ENCODE results near the gene CSRNP2. TPM values are rescaled to one million over a fixed set of nuclear protein-coding genes. Genes with fewer than 3 reads are reported as not detected.
A peak's percentile ranks its signal among the peaks of the same experiment; 100 is the strongest.

The CSRNP2 gene
- total and polyA plus RNA-seq, 2 of the 13 experiments (the other 11 are each of a cell fraction or from before 2014, with no cell fraction given): 4.8 to 7.3 TPM

DNA sequence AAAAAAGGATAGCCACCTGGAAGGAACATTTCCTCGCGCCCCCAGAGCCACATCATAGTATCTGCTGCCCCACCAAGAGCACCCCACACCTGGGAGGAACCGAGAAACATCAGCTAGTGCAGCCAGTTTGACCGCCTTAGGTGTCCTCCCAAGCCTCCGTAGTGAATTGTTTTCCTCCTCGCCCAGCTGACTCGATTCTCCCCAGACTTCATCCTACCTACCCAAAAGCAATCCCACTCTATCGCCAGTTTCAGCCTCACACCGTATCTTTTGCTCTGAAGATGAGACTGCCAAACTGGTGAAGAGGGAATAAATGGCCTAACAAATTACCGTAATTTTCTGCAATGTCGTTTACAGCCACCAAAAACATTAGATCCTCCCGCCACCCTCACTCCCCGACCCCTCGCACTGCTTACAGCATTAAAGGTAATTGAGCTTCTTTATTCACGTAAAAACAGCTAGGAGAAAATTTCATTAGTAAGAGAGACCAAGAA, 56.0 kb downstream of the CSRNP2 start:
- ChIA-PET POLR2A (interaction anchor here (0.6 to 4.4 kb wide), 9 partner anchors 10 to 263 kb away, joined by 3 to 24 read pairs (median 12); partner anchors contain the start of genes ATF1, CSRNP2 and DAZAP2), CTCF (ENCODE audit: low intra/inter-chr PET ratio, low total read pairs) (interaction anchor here (1.4 kb wide), 1 partner anchor 202 kb away, joined by 4 read pairs; no protein-coding TSS in a partner anchor)
- H3K79me2 ChIP-seq (ENCODE audit: insufficient read depth, low read length): peaks cover 29% of the 10 kb centered on the region
- peaks cover 60% of the 10 kb centered on the region for H3K4me1 ChIP-seq (ENCODE audit: insufficient read depth, low read length)
- H3K9ac ChIP-seq (ENCODE audit: insufficient read depth, low read depth, low read length): peak overlapping the region; percentile 48
- in situ Hi-C loops (cut with HindIII; ENCODE audit: extremely low pct_ligation_motif_present, low pct_unique_long_range_greater_than_20kb) (loop anchor here (10.0 kb wide), 1 partner anchor 203 kb away; no protein-coding TSS in a partner anchor), intact Hi-C loops (cut with micrococcal nuclease; ENCODE audit: unreplicated experiment) (loop anchor here (2.0 to 10.0 kb wide), 2 partner anchors 47 to 1903 kb away; no protein-coding TSS in a partner anchor)
- DNase-seq (ENCODE audit: low spot score) (no peak), FAIRE-seq (no peak), ATAC-seq (no peak)
- H4K20me1 ChIP-seq (ENCODE audit: insufficient read depth, low read length): no peaks in the 10 kb centered on the region
- H3K4me3 ChIP-seq (replicated peaks in 1 of 3; ENCODE audit: insufficient read depth in 1 of 3, low read depth in 2 of 3, low read length in 3 of 3): peak overlapping the region; percentile 38 to 60 (median 44)
- peak overlapping the region; percentile 75 for H3K4me2 ChIP-seq (ENCODE audit: low read depth, low read length)
- 45% methylated on average over 14 of the region's 15 CpGs for WGBS (ENCODE audit: low lambda C conversion rate)
- no peaks in the 10 kb centered on the region; a peak in 1 of 5 replicates for H3K27me3 ChIP-seq (ENCODE audit: control insufficient read depth in 1 of 2, insufficient read depth in 2 of 2, low read length in 2 of 2)
- peak overlapping the region; percentile 39 for H2AFZ ChIP-seq (ENCODE audit: low read length)
- no peak for TF ChIP-seq NFKB2 (CRISPR knock-in tag; IDR thresholded peaks at IDR 0.05; ENCODE audit: borderline replicate concordance)
- no peak for TF ChIP-seq PRMT3 (CRISPR knock-in tag; IDR thresholded peaks at IDR 0.05; ENCODE audit: borderline replicate concordance, low read depth)
- TF ChIP-seq GZF1 (CRISPR knock-in tag; IDR thresholded peaks at IDR 0.05): peak; percentile 98
- BruUV-seq (replicated peaks): no TSS peak
- H3K9me3 ChIP-seq (ENCODE audit: low read length): no peaks in the 10 kb centered on the region
- peak overlapping the region; percentile 19 for H3K27ac ChIP-seq (ENCODE audit: extremely low read length, insufficient read depth, low read length)
- no peaks in the 10 kb centered on the region for H3K36me3 ChIP-seq (replicated peaks in 1 of 2; ENCODE audit: control insufficient read depth in 1 of 2, insufficient read depth in 2 of 2, low read length in 2 of 2)

DNA sequence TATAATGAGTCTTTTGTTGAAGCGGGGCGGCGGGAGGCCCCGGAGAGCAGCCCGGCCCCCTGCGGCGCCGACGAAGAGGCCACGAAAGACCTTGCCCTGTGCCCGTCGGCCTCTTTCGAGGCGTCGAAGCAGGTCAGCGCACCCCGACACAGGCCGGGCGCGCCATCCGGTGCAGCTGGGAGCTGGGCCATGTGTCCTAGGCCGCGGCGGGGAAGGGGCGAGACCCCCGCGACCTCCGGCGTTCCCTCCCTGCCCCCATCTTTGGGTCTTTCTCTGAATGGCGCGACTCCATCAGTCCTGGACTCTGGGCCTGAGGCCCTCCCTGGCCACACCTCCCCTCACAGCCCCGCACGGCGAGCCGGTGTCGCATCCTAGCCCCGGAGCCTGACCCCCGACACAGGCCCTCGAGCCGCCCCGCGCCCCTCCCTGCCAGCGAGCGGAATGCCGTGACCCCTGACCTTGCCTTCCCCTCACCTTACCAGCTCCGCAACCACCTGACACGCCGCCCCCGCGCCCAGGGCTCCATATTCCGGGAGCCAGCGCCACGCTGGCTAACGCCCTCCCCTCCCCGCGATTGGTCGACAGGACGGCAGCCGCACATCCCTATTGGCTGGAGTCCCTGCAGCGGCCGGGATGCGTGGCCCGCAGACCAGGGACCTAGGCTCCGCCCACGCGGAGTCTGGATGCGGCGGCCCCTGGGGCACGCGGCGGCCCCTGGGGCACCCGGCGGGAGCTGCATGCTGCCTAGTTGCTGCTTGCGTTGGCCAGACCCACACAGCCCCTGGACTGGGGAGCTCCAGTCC, 57.4 kb downstream of the CSRNP2 start, which contains the start of gene SLC11A2:
TSS of gene SLC11A2 (minus strand) at position 549 of the 803 bp plus-strand sequence. CDS start 15,656 bp downstream, outside the sequence.
- Histone ChIP-seq H3K79me2 (ENCODE audit: insufficient read depth, low read length) (peaks cover 43% of the 10 kb centered on the region), H3K9me3 (ENCODE audit: low read length) (no peaks in the 10 kb centered on the region), H4K20me1 (ENCODE audit: insufficient read depth, low read length) (no peaks in the 10 kb centered on the region), H3K27me3 (ENCODE audit: control insufficient read depth in 1 of 2, insufficient read depth in 2 of 2, low read length in 2 of 2) (no peaks in the 10 kb centered on the region; a peak in 1 of 5 replicates), H3K9ac (ENCODE audit: insufficient read depth, low read depth, low read length) (peak within 1 kb of the TSS; percentile 95), H3K27ac (ENCODE audit: extremely low read length, insufficient read depth, low read length) (peak within 1 kb of the TSS; percentile 99), H3K4me3 (replicated peaks in 1 of 3; ENCODE audit: insufficient read depth in 1 of 3, low read depth in 2 of 3, low read length in 3 of 3) (peak within 1 kb of the TSS; percentile 59 to 79 (median 79)), H3K36me3 (replicated peaks in 1 of 2; ENCODE audit: control insufficient read depth in 1 of 2, insufficient read depth in 2 of 2, low read length in 2 of 2) (no peaks in the 10 kb centered on the region), H2AFZ (ENCODE audit: low read length) (no peak within 1 kb of the TSS), H3K4me1 (ENCODE audit: insufficient read depth, low read length) (peaks cover 73% of the 10 kb centered on the region), H3K4me2 (ENCODE audit: low read depth, low read length) (peak within 1 kb of the TSS; percentile 89)
- DNase-seq (ENCODE audit: low spot score): peak; percentile 94
- peak; percentile 91 for ATAC-seq
- WGBS (ENCODE audit: low lambda C conversion rate): 4% methylated on average over 9 of the region's 74 CpGs
- CTCF ChIA-PET (ENCODE audit: low intra/inter-chr PET ratio, low total read pairs): no interaction called here
- POLR2A ChIA-PET: interaction anchor here (0.7 to 4.4 kb wide), 29 partner anchors 8 to 315 kb away, joined by 3 to 30 read pairs (median 5); partner anchors contain the start of genes ATF1, CSRNP2, DAZAP2 and LETMD1
- FAIRE-seq: peak; percentile 36
- no TSS peak for BruUV-seq (replicated peaks)
- in situ Hi-C loops (cut with HindIII; ENCODE audit: extremely low pct_ligation_motif_present, low pct_unique_long_range_greater_than_20kb): loop anchor here (10.0 kb wide), 1 partner anchor 201 kb away; no protein-coding TSS in a partner anchor
- intact Hi-C loops (cut with micrococcal nuclease; ENCODE audit: unreplicated experiment): loop anchor here (1.0 to 10.0 kb wide), 3 partner anchors 45 to 1901 kb away; no protein-coding TSS in a partner anchor
- peak; percentile 87; the same call in 1 of the 2 replicates for TF ChIP-seq ESRRA (CRISPR knock-in tag; IDR thresholded peaks at IDR 0.05; ENCODE audit: low read depth)
- TF ChIP-seq, protein P1, sequence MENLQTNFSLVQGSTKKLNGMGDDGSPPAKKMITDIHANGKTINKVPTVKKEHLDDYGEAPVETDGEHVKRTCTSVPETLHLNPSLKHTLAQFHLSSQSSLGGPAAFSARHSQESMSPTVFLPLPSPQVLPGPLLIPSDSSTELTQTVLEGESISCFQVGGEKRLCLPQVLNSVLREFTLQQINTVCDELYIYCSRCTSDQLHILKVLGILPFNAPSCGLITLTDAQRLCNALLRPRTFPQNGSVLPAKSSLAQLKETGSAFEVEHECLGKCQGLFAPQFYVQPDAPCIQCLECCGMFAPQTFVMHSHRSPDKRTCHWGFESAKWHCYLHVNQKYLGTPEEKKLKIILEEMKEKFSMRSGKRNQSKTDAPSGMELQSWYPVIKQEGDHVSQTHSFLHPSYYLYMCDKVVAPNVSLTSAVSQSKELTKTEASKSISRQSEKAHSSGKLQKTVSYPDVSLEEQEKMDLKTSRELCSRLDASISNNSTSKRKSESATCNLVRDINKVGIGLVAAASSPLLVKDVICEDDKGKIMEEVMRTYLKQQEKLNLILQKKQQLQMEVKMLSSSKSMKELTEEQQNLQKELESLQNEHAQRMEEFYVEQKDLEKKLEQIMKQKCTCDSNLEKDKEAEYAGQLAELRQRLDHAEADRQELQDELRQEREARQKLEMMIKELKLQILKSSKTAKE (CRISPR knock-in tag; IDR thresholded peaks at IDR 0.05; ENCODE audit: borderline replicate concordance): peak; percentile 84
- TF ChIP-seq, protein P2, sequence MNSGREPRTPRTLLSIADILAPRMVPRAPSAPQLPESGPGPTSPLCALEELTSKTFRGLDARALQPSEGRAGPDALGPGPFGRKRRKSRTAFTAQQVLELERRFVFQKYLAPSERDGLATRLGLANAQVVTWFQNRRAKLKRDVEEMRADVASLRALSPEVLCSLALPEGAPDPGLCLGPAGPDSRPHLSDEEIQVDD (CRISPR knock-in tag; IDR thresholded peaks at IDR 0.05; ENCODE audit: borderline replicate concordance): no peak; the same call in 1 of the 2 replicates
- TF ChIP-seq MIER3 (CRISPR knock-in tag; IDR thresholded peaks at IDR 0.05; ENCODE audit: borderline replicate concordance): peak; percentile 52; the same call in 1 of the 2 replicates
- 0 out of 2 replicates have a peak, but pooled peaks have one; percentile 55 for TF ChIP-seq ZNF616 (CRISPR knock-in tag; IDR thresholded peaks at IDR 0.05; ENCODE audit: low read depth)
- TF ChIP-seq ZFP36L1 (CRISPR knock-in tag; IDR thresholded peaks at IDR 0.05): peak; percentile 82
- peak; percentile 68 for TF ChIP-seq RARA (CRISPR knock-in tag; IDR thresholded peaks at IDR 0.05)

Measured in HepG2 (cell line).